ENCODE measurements around the gene PCGF3.
"Not testable (repeated sequence)": the region's sequence is repeated elsewhere in the genome, so short reads cannot be mapped to it uniquely, and the experiment has no call there.

Gene PCGF3

GRCh38 chr4:806979-807378 lies 101.3 kb downstream of the PCGF3 start:
- not testable (repeated sequence) for DNase-seq

- no peak for DNase-seq
Measured at GRCh38 chr4:807792-808191, 102.2 kb downstream of the PCGF3 start.

- no peak for DNase-seq
Measured at GRCh38 chr4:808860-809570, 103.4 kb downstream of the PCGF3 start.

GRCh38 chr4:813900-814299 lies 108.3 kb downstream of the PCGF3 start:
- no peak for DNase-seq

- DNase-seq: no peak
Measured at GRCh38 chr4:814312-814850, 108.7 kb downstream of the PCGF3 start.

- peak; percentile 72 for DNase-seq
Measured at GRCh38 chr4:815464-816146, 110.0 kb downstream of the PCGF3 start.

GRCh38 chr4:818106-818921 lies 112.7 kb downstream of the PCGF3 start:
- DNase-seq: no peak

GRCh38 chr4:819401-820229 lies 114.0 kb downstream of the PCGF3 start:
- no peak for DNase-seq
